Measurements from ENCODE around the gene MRPL43.
"Not testable (repeated sequence)": the region's sequence is repeated elsewhere in the genome, so short reads cannot be mapped to it uniquely, and the experiment has no call there.

The MRPL43 gene

GRCh38 chr10:100981178-100981772 lies 6.0 kb downstream of the MRPL43 start:
- no peak for DNase-seq

- no peak for DNase-seq
These were observed 6.6 kb downstream of the MRPL43 start for GRCh38 chr10:100980711-100981110.

- no peak for DNase-seq
These were observed 7.0 kb downstream of the MRPL43 start for GRCh38 chr10:100980311-100980710.

- DNase-seq, result no peak
These were observed 7.5 kb downstream of the MRPL43 start for GRCh38 chr10:100979791-100980272.

GRCh38 chr10:100978901-100979195 lies 8.4 kb downstream of the MRPL43 start:
- no peak for DNase-seq

- DNase-seq, result no peak
These were observed 9.0 kb downstream of the MRPL43 start for GRCh38 chr10:100978121-100978900.

GRCh38 chr10:100977436-100977835 lies 9.9 kb downstream of the MRPL43 start:
- no peak for DNase-seq

GRCh38 chr10:100976906-100977305 lies 10.4 kb downstream of the MRPL43 start:
- DNase-seq, result no peak

GRCh38 chr10:100975397-100975796 lies 11.9 kb downstream of the MRPL43 start:
- not testable (repeated sequence) for DNase-seq

GRCh38 chr10:100972904-100973535 lies 14.3 kb downstream of the MRPL43 start:
- DNase-seq, result no peak

GRCh38 chr10:100972115-100972903 lies 15.0 kb downstream of the MRPL43 start:
- DNase-seq, result no peak

- DNase-seq, result no peak
These were observed 16.1 kb downstream of the MRPL43 start for GRCh38 chr10:100970914-100971811.

- DNase-seq, result peak; percentile 57
These were observed 17.0 kb downstream of the MRPL43 start for GRCh38 chr10:100970076-100970913.

- DNase-seq, result peak; percentile 70
These were observed 17.9 kb downstream of the MRPL43 start, which contains the start of gene SEMA4G for GRCh38 chr10:100969187-100970075. SEMA4G (plus strand) TSS chr10:100969504; CDS start chr10:100972913, 3,409 bp downstream.

- DNase-seq, result no peak
These were observed 18.5 kb downstream of the MRPL43 start for GRCh38 chr10:100968863-100969186.

- no peak for DNase-seq
These were observed 19.1 kb downstream of the MRPL43 start for GRCh38 chr10:100968062-100968736.

- DNase-seq, result no peak
These were observed 20.0 kb downstream of the MRPL43 start for GRCh38 chr10:100967332-100967731.

- no peak for DNase-seq
These were observed 20.4 kb downstream of the MRPL43 start for GRCh38 chr10:100966887-100967286.

GRCh38 chr10:100965820-100966219 lies 21.5 kb downstream of the MRPL43 start:
- no peak for DNase-seq

- DNase-seq, result no peak
These were observed 23.5 kb downstream of the MRPL43 start for GRCh38 chr10:100963826-100964225.

Data from CD4-positive, alpha-beta T cell treated with Interleukin-6 for 4 hours (primary cell).